Stimulated activated CD4-positive, alpha-beta T cell treated with anti-CD3 and anti-CD28 coated beads, Interleukin-2, amount 100 ng/mL, for 48 hours (primary cell): ENCODE data around the gene GPC3.
"Not testable (repeated sequence)": the region's sequence is repeated elsewhere in the genome, so short reads cannot be mapped to it uniquely, and the experiment has no call there.

Source experiments
- DNase-seq, 2 donors: peaks; one replicate each; pipeline ENCODE4 v3.0.0-alpha.2; 2020

The GPC3 gene

GRCh38 chrX:133538148-133538547 lies 447.2 kb downstream of the GPC3 start:
- DNase-seq: no peak

GRCh38 chrX:133537142-133537541 lies 448.3 kb downstream of the GPC3 start:
- DNase-seq: no peak

DNA sequence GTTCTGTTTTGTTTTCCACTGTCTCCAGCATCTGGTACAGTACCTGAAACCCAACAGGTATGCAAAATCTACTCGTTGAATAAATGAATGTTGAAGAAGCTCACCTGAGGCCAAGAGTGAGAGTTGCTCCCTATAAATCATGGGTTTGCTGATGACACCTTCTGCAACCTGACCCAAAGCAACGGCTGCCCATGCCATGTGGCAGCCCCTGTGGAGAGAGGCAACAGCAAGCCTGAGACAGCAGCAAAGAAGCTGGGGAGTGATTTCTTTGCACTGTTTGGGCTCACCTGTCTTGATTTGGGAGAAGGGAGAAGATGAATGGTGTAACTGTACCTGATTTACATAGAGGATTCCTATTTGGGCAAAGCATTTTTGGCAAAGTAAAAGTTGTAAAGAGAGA lies 450.3 kb downstream of the GPC3 start:
- no peak for DNase-seq

GRCh38 chrX:133534172-133534571 lies 451.2 kb downstream of the GPC3 start:
- DNase-seq: no peak

- no peak for DNase-seq
These were observed 452.1 kb downstream of the GPC3 start for GRCh38 chrX:133533249-133533648.

GRCh38 chrX:133530960-133531359 lies 454.4 kb downstream of the GPC3 start:
- DNase-seq: no peak

- DNase-seq: no peak
These were observed 455.8 kb downstream of the GPC3 start for GRCh38 chrX:133529578-133529977.

GRCh38 chrX:133527825-133528224 lies 457.6 kb downstream of the GPC3 start:
- no peak for DNase-seq

DNA sequence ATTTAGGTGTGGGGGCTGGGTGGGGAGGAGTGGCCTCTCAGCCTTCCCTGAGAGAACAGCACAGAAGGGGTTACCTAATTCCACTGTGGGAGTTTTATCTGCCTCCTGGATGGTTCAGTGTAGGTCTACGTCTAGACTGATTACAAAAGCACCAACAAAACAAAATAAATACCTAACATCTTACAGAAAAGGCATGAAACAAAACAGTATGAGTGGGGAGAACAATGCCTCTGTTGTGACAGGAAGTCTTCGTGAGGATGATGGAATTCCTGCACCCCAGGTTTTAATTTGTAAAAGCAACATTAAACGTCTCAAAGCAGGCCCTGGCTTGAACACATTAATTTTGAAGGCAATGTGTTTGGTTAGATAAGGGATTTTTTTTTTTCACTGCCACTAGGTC lies 458.0 kb downstream of the GPC3 start:
- no peak for DNase-seq

DNA sequence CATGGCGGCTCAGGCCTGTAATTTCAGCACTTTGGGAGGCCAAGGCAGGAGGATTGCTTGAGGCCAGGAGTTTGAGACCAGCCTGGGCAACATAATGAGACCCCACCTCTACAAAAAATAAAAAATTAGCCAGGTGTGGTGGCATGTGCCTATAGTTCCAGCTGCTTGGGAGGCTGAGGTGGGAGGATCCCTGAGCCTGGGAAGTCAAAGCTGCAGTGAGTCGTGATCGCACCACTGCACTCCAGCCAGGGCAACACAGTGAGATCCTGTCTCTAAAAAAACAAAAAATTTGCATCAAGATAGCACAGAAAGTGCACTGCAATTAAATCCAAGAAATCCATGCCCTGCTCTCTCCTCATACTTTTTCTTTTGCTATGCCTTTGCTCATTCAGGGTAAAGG lies 458.6 kb downstream of the GPC3 start:
- DNase-seq: not testable (repeated sequence)

- no peak for DNase-seq
These were observed 461.9 kb downstream of the GPC3 start for GRCh38 chrX:133523526-133523925.

DNA sequence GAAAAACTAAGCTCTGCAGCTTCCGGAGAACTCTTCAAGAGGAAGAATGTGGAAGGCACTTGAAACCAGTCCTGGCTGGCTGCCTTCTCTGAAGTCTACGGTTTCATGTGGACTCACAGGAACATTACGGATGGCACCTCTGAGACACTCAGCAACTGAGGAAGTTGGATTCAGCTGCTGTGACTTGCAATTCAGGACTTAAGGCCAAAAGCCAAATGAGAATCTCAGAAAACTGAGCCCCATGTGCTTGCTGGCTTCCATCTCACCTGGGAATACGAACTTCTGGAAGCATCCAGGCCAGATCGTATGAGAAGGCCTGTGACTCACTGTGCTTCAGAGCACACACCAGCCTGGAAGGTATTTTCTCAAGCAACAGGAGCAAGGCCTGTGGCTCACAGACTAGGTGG lies 462.3 kb downstream of the GPC3 start:
- no peak for DNase-seq

GRCh38 chrX:133516686-133517085 lies 468.7 kb downstream of the GPC3 start:
- DNase-seq: no peak

- DNase-seq: no peak
These were observed 470.9 kb downstream of the GPC3 start for GRCh38 chrX:133514486-133514885.

DNA sequence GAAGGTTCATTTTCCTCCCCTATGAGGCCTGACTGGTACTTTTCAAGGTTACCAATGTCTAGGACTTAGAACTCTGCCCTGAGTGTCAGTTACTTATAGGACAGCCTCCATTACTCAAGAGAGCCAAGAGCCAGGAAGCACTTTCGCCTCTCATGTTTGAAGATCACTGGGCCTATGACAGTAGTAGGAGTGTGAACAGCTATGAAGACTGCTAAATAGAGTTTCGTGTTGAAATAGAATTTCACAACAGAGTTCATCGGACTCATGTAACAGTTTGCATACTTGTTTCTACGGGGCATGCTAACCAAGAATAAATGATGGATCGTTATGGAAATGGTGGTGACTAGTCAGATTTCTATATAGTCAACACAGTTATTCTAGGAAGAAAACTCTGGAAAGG lies 472.3 kb downstream of the GPC3 start:
- DNase-seq: no peak

DNA sequence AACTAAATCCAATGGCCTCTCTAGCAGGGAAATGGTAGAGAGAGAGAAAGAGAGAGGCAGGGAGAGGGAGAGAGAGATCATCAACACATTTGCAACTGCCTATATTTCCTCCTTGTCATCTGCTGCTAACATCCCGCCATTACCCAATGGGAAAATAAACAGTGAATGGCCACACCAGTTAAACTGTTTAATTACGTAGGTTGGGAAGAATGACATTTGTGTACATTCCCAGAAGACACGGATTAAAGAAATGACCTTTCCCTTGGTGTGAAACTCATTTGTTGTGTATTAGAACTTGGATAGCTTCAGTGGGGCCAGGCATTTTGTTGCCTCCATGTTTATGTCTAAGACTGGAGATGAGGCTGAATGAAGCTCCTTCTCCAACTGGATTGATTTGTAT lies 474.4 kb downstream of the GPC3 start:
- no peak for DNase-seq

GRCh38 chrX:133497356-133497755 lies 488.0 kb downstream of the GPC3 start:
- no peak for DNase-seq

DNA sequence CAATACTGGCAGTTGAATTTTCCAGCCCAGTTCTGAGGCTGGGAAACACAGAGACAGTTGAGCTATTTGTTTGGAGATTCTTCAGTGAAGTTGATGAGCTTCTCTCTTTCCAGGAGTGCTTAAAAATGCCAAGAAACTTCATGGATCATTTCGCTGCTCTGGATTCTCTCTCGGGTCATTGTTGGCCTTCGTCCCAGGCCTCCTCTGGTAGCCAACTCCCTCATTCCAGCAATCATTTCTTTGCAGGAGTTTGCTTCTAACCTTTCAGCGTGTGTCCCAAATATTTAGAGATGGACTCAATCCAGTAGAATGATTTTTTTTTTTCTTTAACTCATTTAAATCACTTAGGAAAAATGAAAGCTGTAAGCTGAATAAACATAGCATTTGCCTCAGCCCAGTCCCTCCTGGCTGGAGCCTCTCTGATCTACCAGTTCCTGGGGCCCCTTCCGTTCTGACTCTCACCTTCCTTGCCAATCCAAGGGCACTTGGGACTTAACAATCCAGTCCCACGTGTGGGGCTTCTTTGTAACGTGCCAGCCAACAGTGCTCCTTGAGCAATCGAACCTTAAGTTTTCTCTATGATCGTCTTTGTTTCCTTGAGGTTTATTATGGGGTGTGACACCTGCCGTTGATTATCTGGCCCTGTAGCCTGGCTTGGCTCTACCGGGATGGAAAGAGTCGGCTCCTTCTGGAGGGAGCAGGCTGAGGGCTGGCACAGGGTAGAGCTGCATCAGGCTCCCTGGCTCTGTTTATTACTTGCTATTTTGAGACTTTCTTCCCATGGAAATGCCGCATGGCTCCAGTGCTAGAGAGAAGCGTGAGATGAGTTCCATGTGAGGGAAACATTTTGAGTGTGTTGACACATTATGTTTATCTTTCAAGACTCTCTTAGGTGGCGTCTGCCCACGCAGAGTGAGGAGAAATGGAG lies 489.7 kb downstream of the GPC3 start:
- no peak for DNase-seq

DNA sequence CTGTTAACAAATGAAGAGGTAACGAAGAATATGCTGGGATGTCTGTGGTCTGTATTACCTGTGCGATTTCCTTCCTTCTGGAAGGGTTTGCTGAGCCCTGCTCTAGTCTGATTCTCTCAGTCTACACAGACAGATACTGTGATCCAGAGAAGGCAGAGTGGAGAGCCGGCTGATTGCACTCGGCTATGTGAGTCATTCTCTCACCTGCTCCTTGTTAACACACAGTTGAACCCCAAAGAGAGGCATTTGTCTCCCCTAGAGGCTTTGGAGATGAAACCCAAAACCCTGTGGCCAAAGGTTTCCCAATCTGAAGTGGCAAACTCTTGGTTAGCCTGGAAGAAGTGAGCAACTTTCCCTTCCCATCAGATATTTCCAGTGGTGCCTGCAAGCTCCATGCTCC lies 492.0 kb downstream of the GPC3 start:
- DNase-seq: no peak

GRCh38 chrX:133490955-133491354 lies 494.4 kb downstream of the GPC3 start:
- no peak for DNase-seq
